DMS53 treated with DMSO at 0.1 percent for 48 hours (cell line): ENCODE results near the gene NPSR1.
"Not testable (repeated sequence)": the region's sequence is repeated elsewhere in the genome, so short reads cannot be mapped to it uniquely, and the experiment has no call there.

ENCODE experiments used
- DNase-seq: peaks from one replicate; lab custom pipeline; 2025; ENCODE audit not compliant: unreplicated experiment; lab: John Stamatoyannopoulos, UW

Gene NPSR1, protein sequence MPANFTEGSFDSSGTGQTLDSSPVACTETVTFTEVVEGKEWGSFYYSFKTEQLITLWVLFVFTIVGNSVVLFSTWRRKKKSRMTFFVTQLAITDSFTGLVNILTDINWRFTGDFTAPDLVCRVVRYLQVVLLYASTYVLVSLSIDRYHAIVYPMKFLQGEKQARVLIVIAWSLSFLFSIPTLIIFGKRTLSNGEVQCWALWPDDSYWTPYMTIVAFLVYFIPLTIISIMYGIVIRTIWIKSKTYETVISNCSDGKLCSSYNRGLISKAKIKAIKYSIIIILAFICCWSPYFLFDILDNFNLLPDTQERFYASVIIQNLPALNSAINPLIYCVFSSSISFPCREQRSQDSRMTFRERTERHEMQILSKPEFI

DNA sequence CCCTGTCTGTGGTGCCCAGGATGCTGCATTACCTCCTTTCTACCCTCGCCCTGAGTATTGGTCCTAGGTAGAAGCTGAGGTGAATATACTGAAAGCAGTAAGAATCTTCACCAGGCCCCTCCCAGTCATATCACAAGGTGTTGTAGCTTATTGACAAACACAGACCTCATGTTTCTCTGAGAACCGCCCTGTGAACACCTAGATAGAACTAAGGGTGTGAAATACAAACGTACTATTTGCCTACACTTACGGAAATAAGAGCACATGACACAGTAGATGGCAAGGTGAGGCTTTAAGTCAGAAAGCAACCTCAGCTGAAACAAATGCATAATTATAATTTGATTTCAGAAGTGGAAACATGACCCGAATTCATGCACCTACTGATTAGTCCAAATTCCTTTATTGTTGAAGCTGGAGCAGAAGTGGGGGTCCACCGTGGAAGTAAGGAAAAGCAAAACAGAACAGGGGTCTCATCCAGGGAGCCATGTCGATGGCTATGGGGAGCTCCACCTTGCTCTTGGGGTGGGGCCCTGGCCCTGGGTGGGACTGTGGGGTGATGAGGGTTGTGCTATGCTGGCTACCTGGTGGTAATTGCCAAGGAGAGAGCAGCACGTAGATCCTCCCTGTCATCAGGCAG, at the start of gene NPSR1:
Gene NPSR1 (plus strand): TSS at position 587 of the 637 bp plus-strand sequence. CDS start 195 bp downstream, outside the sequence.
- no peak for DNase-seq

DNA sequence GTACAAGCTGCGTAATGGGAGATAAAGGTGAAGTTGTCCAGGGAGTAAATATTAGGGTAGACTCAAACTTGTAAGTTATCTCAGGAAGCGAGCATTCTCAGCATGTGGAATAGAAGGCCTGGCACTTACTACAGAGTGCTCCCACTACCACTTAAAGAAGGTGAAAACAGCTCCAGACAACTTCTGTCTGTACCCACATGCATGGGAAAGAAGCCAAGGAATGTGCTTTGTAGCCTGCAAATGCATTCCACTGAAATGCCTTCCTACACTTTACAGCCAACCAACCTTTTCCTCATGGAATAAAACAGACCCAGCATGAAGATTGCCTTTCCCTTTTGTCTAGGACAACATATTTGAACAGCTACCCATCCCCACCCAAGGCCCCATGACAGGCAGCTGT, 45.4 kb upstream of the NPSR1 start:
- DNase-seq = no peak

DNA sequence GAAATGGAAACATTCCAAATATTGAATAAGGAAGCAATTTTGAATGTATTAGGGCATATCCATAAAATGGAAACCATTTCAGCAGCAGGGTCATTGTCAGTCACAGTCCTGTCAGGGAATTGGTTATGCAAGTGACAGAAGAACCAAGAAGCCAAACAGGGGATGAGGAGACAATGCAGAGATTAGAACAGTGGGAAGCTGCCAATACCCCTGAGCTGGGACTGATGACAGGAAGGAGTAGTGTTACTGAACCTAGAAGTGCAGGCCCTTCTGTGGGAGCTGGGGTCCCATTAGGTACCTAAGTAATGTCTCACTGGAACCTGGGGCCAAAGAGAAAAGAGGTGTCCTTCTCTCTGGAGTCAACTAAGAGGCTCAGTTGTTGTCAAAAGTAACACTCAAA, 37.6 kb upstream of the NPSR1 start:
- no peak for DNase-seq

DNA sequence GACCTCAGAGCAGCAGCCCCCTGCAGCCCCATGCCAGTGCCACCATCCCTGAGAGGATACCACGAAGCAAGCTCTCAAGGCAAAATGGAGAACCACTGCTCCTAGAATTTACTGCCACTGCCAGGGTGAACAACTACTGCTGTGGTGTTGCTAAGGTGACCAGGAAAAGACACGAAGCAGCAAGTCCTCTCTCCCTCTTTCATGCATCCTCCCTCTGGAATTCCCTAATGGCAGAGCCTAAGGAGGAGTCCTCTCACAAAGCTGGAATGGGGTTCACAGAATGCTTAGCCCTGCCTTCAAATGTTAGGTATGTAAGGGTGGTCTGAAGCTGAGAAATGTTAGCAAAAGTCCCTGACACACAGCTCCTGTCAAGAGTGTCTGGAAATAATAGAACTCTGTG, 35.8 kb upstream of the NPSR1 start:
- no peak for DNase-seq

DNA sequence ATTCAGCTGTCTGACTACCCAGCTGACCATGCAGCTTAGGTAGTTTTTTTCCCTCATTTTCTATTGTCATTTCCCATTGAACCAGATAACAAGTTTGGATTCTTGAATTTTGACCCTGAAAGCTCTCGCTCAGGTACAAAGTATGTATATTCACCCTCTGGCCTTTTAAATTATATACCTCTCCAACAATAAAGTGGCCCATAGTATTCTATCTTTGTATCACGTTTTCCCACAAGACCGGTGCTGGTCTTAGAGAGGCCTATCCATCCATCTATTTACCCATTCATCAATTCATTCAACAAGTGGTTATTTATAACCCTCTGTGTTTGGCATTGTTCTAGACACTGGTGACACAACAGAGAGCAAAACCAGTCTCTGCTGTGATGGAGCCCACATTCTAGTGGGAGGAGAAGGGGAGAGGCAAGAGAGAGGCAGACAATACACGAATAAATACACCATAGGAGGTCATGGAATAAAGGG, 35.2 kb upstream of the NPSR1 start:
- peak; percentile 56 for DNase-seq

DNA sequence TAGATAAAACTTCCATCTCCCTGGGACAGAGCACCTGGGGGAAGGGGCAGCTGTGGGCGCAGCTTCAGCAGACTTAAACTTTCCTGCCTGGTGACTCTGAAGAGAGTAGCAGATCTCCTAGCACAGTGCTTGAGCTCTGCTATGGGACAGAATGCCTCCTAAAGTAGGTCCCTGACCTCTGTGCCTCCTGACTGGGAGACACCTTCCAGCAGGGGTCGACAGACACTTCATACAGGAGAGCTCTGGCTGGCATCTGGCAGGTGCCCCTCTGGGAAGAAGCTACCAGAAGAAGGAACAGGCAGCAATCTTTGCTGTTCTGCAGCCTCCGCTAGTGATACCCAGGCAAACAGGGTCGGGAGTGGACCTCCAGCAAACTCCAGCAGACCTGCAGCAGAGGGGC, 29.4 kb upstream of the NPSR1 start:
- DNase-seq = not testable (repeated sequence)

DNA sequence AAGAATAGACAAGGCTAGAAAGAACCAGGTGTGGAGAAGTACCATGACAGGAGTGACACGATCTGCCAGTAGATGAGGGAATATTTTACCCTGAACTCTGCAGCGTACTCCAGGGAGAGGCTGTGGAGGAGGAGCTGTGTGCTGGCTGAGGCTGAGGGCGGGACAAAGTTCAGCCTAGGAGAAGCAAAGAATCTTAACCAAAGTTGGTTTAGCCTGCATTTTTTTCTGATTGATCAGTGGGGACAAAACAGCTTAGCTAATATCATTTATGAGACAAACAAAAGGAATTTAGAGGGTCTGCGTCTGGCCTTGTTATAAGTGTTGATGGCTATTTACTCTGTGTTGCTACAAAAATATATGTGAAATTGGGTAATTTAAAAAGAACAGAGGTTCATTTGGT, 5.2 kb upstream of the NPSR1 start:
- no peak for DNase-seq

DNA sequence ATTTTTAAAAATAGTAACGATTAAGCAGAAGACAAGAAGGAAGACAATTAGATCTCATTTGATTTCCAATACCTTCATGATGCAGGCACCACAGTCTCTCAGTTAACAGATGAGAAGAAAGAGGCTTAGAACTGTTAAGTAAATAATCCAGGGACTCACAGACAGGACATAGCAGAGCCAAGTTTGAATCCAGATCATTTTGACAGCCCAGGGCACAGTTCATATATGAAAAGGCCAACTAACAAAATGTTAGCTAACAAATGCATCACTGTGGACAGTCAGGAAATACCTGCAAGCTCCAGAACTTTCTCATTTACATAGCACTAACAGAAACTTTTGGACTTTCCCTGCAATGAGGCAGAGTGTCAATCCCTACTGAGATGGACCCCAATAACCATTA, 4.2 kb upstream of the NPSR1 start:
- DNase-seq = no peak

DNA sequence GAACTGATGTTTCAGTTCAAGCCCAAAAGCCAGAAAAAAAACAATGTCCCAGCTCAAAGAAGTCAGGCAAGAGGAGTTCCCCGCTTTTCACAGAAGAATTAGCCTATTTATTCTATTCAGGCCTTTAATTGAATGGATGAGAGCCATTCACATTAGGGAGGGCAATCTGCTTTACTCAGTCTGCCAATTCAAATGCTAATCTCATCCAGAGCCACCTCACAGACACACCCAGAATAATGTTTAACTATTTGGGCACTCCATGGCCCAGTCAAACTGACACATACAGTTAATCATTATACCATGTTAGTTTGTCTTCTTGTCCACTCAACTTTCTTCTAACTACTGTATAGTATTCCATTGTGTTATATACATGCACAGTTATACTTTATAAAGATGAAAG, 2.6 kb upstream of the NPSR1 start:
- no peak for DNase-seq

DNA sequence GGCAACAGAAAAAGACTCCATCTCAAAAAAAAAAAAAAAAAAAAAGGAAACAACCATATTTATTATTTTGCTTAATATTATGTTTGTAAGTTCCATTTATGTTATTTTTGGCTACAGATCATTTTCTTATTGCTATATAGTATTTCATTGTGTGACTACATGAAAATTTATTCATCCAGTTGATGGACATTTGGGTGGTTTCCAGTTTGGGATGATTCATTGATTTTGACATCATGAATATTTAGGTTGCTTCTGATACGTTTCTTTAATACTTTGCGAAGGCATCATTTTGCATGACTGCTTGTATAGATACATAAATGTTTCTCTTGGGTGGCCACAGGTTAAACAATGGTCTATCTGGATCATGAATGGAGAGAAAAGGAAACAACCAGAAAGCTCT, 2.0 kb upstream of the NPSR1 start:
- no peak for DNase-seq

DNA sequence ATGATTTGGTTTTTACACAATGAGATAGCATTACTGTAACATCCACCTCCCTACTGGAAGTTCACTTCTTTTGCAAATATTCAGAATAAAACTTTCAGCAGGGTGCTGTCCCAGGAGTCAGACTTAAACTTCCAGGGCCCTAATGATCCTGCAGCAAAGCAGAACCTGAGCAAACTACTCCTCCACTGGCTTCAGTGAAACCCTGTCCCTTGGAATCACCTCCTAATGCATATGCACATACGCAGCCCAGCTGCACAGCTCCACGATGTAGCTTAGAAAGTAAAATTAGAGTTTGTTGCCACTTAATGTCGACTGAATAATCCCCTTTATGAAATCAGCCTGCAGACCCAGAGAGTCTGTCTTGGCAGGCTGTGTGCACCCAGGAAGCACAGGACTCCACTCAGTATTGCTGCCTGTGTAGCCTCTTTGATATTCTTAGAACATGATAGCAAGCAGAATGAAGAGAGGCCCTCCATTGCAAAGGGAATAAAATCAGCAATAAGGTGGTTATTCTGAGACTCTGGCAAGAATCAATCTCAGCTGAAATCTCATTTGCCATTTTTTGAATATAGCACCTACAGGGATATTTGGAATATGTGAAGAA, 1.6 kb downstream of the NPSR1 start:
- DNase-seq = no peak

DNA sequence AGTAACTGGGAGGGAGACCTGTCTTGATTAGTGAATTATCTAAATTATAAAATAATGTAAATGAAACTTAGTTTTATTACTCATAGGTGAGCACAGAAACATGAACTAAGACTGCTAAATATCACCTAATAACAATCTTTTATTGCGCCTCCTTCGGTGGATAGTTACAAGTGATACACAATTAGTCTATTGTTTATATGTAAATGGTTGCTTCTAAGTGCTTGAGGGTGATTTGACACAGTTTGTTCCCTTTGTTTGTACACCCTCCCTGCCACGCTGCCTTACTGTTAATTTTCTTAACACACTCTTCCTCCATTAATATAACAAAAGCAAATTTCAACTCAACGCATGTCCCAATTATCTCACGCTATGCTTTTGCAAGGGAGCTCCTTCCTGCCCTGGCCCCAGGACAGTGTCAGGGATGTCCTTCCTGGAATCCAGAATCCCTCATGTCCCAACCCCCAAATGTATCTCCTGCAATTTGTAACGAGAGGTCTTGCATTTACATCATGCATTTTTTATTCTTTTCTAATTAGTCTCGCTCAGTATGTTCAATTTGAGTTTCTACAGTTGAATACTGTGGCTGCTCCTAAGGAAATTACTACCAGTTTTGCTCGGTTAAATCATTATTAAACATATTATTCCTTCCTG, 4.2 kb downstream of the NPSR1 start:
- no peak for DNase-seq

DNA sequence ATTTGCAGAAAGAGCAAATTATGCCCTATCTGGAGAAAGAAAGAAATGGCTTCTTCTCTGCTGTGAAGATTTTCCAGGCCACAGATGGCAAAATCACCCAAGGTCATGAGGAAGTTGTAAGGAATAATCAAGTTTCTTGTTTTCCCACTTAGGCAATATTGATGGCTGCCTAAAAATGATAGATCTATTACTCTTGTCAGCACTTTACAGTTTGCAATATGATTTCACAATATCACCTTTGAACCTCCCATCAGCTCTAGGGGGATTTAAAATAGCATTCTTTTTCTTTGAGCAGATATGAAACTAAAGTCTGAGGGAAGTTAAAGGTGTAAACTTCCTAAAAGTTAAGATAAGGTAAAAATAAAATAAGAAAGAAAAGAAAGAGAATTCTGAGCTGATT, 6.7 kb downstream of the NPSR1 start:
- no peak for DNase-seq

DNA sequence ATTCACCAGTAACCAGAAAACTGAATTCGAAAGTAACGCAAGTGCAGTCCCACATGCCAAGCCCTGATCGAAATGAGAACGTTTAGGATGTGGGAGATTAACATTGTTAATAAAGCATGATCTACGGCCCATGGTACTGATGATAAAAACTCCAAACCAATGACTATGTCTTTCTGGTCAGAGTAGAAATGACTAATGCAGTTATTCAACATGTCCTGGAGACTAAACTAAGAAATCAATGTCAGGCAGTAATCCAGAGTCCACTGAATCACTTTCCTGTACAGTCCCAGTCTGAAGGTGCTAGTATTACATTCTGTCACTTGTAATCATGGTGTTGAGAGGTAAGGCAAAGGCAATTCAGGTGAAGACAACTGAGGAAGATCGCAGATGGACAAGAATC, 14.4 kb downstream of the NPSR1 start:
- no peak for DNase-seq

DNA sequence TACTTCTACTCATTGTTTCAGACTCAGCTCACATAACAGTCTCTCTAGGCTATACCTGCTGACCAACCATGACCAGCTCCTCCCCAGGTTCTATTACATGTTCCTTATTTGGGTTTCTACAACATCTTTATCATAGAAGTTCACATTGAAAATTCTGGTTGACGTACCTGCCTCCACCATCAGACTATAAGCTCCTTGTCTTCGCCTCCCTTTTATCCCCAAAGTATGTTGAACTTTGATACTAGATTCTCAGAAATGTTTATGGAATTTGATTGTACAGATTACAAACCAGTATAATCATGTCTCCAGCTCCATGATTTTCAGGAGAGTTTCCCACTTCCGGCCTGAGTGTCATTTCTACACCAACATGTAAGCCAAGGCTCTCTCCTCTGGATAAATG, 15.0 kb downstream of the NPSR1 start:
- DNase-seq = no peak

DNA sequence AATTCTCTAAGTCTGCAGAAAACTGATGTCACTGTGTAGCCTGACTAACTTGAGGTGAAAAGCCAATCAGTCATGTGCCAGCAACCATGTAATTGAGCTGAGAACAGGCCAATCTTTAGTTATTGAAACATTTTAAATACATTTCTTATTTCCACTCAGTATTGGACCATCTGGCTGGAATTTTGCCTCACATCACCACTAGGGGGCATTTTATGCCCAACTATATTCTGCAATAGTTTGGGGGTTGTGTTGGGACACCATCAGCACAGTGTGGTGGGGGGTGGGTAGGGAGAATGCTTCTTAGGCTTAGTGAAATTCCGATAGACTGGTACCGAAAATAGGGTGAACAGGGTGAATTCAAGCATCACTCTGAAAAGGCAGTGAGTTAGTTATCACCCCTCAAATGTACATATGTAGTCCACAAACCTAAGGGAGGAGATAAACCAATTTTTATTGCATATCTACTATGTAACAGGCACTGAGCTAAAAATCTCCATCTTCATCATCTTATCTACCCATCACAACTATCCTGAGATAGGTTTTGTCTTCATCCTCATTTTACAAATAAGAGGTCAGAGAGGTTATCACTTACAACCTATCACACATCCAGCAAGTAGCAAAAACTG, 17.8 kb downstream of the NPSR1 start:
- DNase-seq = peak; percentile 33

DNA sequence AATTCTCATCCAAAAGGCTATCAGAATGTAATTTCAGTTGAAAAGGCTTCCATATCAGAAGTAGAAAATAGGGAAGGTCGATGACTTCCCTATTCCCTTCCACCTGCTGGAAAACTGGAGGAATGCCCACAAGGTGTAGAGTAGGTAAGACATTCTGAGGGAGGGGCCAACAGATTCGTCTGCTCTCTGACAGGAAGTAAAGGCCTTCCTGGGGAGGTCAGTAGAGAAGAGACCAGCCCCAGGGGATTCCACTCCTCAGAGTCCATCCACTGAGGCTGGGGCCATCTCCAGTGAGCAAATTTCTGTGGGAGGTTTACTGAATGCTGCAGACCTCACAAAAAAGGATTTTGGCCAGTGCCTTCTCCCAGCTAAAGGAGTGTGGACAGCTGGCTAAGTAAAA, 19.5 kb downstream of the NPSR1 start:
- DNase-seq = no peak

DNA sequence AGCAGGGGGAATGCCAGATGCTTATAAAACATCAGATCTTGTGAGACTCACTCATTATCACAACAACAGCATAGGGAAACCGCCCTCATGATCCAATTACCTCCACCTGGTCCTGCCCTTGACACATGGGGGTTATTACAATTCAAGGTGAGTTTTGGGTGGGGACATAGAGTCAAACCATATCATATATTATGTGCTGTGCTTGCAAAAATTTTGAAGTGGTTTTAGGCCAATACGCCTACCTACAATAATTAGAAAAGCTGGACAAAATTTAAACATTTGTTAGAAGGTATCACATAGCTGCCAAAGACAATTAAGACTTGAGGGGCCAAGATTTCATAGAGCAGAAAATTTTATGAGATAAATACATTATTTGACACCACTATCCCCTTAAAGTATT, 29.5 kb downstream of the NPSR1 start:
- no peak for DNase-seq

DNA sequence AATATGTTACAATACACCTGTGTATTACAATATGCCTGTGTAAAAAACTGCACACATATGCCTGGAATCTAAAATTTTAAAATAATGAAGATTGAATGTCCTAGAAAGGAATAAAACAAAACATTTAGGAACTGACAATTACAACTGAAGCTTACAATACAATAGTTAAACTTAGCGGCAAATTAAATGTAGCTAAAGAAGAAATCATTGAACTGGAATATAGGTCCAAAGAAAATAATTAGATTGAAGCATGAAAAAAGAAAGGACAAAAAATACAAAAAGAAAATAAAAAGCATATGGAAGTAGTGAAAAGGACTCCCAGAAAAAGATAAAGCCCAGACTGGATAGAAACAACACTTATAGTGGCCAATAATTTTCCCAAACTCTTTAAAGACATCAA, 38.4 kb downstream of the NPSR1 start:
- DNase-seq = no peak

DNA sequence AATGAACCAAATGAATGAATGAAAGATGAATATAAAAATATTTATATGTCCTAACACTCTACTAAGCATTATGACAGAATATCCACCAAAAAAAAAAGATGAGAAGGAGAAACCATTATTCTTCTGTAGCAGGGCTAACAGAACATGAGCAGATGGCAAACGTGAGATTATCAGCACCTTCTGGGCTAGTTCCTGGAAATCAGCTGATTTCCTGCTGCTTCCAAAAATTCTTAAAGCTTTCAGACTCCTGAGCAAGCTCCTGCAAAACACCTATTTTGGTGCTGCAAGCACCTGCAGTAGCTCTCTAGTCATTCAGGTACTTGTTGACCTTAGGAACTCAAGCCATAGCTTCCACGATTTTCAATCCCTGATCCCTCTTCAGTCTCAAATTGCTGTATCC, 51.8 kb downstream of the NPSR1 start:
- no peak for DNase-seq

DNA sequence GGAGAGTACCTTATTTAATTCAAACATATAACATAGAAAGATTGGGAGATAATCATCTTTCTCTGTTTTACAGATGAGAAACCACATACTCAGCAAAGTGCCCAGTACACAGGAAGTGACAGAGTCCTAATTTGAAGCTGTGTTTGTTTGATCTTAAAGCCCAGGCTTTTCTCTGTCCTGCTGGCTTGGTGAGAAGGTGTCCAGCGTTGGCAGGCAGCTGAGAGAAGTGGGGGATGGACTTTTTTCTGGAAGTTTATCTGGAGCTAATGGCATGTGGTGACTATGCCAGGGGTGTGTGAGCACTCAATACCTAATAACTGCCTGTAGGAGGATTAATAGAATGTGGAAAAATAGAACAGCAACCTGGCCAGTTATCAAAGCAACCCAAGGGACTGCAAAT, 60.8 kb downstream of the NPSR1 start:
- peak; percentile 36 for DNase-seq
